Fibroblast of skin of back (primary cell): ENCODE measurements around the gene ULK4.
A peak's percentile ranks its signal among the peaks of the same experiment; 100 is the strongest.
"Not testable (repeated sequence)": the region's sequence is repeated elsewhere in the genome, so short reads cannot be mapped to it uniquely, and the experiment has no call there.

Source experiments
- DNase-seq: peaks from one replicate; pipeline ENCODE4 v3.0.0-alpha.2; 2013

ULK4 gene

GRCh38 chr3:41684797-41685735 is 276.8 kb downstream of the ULK4 start:
- DNase-seq = peak; percentile 81

GRCh38 chr3:41683666-41684350 is 278.1 kb downstream of the ULK4 start:
- DNase-seq = peak; percentile 82

DNA sequence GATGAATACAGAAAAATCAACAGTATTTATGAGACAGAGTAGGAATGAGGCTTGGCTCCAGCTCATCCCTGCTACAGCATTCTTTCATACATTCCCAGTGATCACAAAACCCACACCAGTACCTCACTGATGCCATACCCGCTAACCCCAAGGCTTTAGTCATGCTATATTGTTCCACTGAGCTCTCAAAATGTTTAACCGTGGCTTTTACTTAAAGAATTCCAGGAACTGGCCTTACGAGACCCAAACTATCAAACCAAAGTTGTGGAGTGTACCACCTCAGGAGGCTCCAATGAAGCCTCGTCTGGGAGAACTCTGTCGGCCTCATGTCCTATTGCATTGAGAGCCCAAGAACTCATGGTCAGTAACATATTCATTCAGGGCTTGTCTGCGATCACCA is 278.9 kb downstream of the ULK4 start:
- peak; percentile 96 for DNase-seq

GRCh38 chr3:41682382-41682781 is 279.5 kb downstream of the ULK4 start:
- no peak for DNase-seq

DNA sequence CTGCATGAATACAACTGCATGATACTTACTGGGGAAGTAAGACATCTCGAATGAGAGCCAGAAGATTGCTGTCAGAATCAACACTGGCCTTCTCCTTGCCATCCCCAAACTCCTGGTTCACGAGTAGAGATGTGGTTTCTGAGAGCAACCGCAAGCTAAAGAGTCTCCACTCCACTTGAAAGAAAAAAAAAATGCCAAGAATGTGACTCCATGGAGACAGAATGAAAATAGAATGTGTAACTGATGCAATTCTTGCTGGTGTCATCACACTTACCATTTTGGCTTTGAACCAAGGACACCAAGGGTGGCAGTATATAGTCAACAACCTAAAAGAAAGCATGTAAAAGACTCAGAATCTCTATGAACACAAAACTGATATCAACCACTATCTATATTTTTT is 280.4 kb downstream of the ULK4 start:
- DNase-seq = peak; percentile 99

- DNase-seq = no peak
Measured at GRCh38 chr3:41679374-41679773, 282.5 kb downstream of the ULK4 start.

DNA sequence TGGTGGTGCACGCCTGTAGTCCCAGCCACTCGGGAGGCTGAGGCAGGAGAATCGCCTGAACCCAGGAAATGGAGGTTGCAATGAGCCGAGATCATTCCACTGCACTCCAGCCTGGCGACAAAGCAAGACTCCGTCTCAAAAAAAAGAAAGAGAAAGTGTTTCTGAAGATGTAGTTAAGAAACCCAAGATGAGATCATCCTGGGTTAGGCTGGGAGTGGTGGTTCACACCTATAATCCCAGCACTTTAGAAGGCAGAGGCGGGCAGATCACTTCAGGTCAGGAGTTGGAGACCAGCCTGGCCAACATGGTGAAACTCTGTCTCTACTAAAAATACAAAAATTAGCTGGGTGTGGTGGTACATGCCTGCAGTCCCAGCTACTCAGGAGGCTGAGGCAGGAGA is 286.8 kb downstream of the ULK4 start:
- DNase-seq = not testable (repeated sequence)

DNA sequence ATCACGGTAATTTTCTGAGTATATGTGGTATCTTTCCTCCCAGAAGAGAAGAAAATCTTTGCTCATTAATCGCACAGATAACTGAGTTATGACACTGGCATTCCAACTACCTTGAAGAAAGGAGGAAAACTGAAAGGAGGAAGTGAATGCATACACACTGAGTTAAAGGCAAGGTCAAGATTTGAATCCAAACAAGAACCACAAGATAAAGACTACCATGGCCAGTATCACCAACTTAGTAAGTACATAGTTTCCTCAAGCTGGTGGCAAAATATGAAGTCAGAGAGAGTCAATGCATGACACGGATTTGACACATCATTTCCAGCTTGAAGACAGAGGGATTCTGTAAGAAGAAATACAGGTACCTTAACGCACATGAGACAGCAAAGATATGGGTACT is 287.5 kb downstream of the ULK4 start:
- no peak for DNase-seq

DNA sequence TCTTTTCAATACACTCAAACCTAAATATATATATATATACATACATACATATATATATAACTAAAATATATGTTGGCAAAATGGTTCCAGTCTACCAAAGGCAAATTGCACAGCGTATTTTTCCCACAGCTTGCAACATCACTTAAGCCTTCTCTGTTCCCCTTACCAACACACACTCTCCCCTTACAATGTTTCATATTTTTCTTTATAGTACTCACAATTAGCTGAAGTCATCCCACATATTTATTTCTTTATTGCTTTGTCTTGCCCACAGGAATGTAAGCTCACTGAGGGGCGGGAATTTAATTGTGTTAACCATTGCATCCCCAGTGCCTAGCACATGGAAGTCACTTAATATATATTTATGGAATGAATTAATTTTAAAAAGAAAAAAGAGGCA is 288.3 kb downstream of the ULK4 start:
- DNase-seq = peak; percentile 68

- no peak for DNase-seq
Measured at GRCh38 chr3:41668379-41668778, 293.5 kb downstream of the ULK4 start.

- peak; percentile 28 for DNase-seq
Measured at GRCh38 chr3:41662288-41662687, 299.6 kb downstream of the ULK4 start.

DNA sequence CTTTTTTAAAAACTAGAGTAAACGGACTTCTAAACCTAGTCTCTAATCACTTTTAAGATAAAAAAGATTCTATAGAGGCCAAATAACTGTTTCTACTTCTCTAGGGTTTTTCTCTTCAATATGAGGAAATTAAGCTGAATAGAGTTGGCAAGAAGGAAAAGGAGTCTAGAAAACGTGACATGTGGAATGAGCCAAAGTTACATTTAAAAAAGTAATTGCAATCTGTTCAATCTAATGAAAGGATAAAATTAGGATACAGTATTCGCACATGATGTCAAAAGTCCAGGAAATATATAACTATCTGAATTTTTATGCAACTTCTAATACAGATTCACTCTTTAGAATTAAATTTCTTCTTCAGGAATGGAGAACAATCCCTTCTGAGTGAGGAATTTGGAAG is 300.1 kb downstream of the ULK4 start:
- DNase-seq = no peak

- no peak for DNase-seq
Measured at GRCh38 chr3:41660510-41660909, 301.4 kb downstream of the ULK4 start.

DNA sequence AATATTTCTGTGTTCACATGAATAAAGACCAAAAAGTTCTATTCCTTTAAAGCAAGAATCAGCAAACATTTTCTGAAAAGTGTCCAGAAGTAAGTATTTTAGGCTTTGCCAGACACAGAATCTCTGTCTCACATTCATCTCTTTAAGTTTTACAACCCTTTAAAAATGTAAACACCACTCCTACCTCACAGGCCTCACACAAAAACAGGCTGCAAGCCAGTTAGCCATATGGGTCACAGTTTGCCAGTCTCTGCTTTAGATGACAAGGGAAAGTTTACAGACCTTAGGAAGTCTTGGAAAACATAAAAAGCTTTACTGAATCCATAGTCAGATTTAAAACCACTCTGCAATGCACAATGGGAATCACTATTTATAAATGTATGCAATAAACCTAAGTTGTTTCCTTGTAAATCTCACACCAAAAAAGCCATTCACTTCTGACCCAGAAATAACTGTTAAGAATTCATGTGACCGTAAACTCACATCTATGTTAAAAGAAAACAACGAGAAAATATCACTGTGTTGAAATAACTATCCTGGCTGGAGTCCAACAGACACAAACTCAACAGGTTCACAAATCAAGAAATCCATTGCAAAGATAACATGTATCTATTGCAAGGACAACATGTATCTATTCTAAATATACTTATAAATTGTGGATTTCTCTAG is 308.2 kb downstream of the ULK4 start:
- DNase-seq = no peak

- peak; percentile 27 for DNase-seq
Measured at GRCh38 chr3:41652931-41653330, 309.0 kb downstream of the ULK4 start.

DNA sequence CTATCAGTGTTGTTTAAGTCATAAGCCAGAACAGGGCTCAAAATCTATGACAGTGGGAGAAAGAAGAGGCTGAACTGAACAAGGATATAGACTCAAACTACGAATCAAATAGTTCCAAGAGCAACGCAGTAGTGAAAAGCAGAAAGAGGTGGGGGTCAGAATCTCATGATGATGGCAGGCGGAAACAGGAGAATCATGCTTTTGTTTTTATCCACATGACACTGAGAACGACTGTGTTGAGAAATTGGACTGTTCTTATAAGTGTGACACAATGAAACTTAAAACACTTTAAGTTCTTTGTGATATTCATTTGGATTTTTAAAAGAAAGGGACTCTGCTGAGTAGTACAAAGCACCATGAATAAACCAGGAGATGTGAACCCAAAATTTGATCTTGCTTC is 309.4 kb downstream of the ULK4 start:
- DNase-seq = no peak

GRCh38 chr3:41651718-41652117 is 310.2 kb downstream of the ULK4 start:
- no peak for DNase-seq

GRCh38 chr3:41650406-41650805 is 311.5 kb downstream of the ULK4 start:
- no peak for DNase-seq

- no peak for DNase-seq
Measured at GRCh38 chr3:41649129-41649739, 312.7 kb downstream of the ULK4 start.

GRCh38 chr3:41647730-41648129 is 314.2 kb downstream of the ULK4 start:
- not testable (repeated sequence) for DNase-seq

- no peak for DNase-seq
Measured at GRCh38 chr3:41640076-41640475, 321.8 kb downstream of the ULK4 start.

DNA sequence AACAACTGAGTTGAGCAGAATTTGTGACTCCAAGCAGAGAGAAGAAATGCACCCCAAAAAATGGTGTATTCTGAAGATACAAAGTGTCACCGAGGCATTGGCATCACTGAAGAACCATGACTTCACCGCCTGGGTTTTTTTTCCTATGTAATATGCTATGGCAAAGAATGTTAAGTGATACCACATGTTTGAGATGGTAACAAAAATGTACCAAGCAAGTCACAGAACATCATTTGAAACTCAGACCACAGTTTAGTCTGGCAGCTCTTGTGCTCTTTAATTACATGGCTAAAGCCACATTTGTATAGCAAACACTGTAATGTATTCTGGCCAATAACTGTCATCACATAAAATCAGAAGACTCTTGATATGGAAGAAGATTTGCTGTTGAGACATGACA is 323.5 kb downstream of the ULK4 start:
- peak; percentile 33 for DNase-seq

- no peak for DNase-seq
Measured at GRCh38 chr3:41632700-41633099, 329.2 kb downstream of the ULK4 start.
